Umbilical cord (tissue), 2 donors: ENCODE data around the gene CRHR2. TPM values are rescaled to one million over a fixed set of nuclear protein-coding genes. Genes with fewer than 3 reads are reported as not detected.
A peak's percentile ranks its signal among the peaks of the same experiment; 100 is the strongest.

Experiments
- DNase-seq: peaks from one replicate; pipeline ENCODE4 v3.0.0-alpha.2; 2015; ENCODE audit warnings: low spot score
- total RNA-seq: library from RNA; depleted of rRNA; stranded (reverse); fragments of >200 nt; gene quantifications from one replicate; pipeline ENCODE4 v1.2.3, GENCODE V29; 2014; ENCODE audit warnings: low replicate concordance; ENCODE audit not compliant: insufficient read depth

CRHR2 gene
- total RNA-seq, 1 donor from 2014 or later: 0.72 TPM

DNA sequence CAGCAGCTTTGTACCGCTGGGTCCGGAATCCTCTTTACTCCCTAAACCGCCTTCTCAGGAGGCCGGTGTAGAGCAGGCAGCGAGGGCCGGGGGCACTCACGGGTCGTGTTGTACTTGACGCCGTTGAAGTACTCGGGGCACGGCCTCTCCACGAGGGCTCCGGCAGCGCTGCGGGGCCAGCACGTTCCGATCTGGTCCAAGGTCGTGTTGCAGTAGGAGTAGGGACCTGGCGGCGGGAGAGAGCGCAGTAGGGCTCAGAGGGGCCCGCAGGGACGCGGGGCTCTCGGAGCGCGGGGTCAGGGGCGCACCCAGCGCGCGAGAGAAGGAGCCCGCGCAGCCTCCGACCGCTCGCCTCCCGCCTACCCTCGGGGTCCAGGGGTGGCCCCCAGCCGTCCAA, 443 bp downstream of the CRHR2 start:
- no peak for DNase-seq

- DNase-seq: no peak
Measured at GRCh38 chr7:30681331-30681797, 892 bp downstream of the CRHR2 start.

- DNase-seq: no peak
Measured at GRCh38 chr7:30679664-30680063, 2.6 kb downstream of the CRHR2 start.

GRCh38 chr7:30678805-30679204, 3.5 kb downstream of the CRHR2 start:
- no peak for DNase-seq

DNA sequence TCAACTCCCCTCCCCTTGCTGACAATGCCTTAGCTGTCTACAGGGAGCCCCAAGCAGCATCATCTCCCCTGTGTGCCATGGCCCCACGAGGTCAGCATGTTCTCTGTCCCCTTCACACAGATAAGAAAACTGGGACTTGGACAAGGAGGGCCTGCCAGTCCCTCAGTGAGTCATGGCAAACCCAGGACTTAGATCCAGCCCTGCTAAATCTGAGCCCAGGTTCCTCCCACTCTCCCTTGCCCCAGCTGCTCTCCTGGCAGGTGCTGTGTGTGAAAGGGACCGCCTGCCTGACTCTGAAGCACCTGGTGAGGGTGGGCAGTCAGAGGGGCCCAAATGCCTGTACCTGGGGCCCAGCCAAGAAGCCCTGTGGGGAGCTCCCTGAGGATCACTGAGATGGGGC, 7.4 kb downstream of the CRHR2 start:
- no peak for DNase-seq

DNA sequence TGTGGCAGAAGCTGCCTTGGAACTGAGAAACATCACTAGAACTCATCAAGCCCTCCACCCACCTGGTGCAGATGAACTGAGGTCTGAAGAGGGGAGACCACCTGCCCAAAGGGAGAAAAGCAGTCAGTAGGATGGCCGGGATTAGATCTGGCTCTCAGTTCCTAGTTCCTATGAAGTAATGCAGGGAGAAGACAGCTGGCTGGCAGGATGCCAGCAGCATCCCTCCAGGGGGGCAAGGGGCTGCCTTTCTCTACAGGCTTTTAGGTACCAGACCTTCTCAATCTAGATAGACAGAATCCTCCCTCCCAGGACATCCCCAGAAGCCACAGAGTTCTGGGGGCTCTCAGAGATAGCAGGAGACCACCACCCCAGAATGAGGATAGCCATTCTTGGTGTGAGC, 7.8 kb downstream of the CRHR2 start:
- no peak for DNase-seq

DNA sequence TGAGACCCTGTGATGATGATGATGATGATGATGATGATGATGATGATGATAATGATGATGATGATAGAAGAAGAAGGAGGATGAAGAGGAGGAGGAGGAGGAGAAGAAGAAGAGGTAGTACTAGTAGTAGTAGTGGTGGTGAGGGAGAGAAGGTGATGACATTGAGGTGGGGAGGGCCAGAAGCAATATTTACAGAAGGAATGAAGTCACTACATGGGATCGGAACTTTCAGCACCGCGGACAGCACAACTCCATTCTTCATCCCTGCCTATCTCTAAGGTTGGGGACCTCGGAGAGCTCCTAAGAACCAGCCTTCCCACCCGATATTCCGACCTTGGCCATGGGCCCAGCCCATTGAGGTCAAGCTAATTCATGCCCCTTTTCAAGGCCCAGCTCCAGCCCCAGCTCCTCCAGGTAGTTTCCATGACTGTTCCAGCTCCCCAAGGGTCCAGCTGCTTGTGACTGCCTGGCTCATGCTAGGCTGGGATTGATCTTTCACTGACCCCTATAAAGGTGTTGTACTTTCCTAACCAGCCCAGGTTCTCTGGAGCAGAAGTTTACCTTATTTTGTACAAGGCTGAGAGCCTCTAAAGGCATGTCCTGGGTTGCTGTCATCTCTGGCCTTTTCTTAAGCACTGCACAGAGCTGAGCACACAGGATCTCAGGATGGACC, 10.3 kb downstream of the CRHR2 start:
- DNase-seq: peak; percentile 63

GRCh38 chr7:30668102-30668501, 14.2 kb downstream of the CRHR2 start:
- DNase-seq: no peak

DNA sequence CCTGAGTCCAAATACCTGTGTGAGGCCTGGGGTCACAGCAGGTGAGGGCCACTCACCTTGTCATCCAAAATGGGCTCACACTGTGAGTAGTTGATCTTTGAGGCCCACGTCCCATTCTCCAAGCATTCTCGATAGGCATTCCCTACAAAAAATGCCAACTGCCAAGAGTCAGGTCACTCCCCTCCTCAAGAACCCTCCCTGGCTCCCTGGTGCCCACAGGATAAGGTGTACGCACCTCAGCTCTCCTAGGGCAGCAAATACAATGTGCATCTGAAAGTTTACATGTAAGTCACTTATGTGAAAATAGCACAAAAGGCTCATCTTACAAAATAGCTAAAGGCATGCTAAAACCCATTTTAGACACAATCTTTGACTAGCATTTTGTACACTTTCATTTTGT, 15.1 kb downstream of the CRHR2 start:
- DNase-seq: no peak

GRCh38 chr7:30665449-30665848, 16.8 kb downstream of the CRHR2 start:
- no peak for DNase-seq

DNA sequence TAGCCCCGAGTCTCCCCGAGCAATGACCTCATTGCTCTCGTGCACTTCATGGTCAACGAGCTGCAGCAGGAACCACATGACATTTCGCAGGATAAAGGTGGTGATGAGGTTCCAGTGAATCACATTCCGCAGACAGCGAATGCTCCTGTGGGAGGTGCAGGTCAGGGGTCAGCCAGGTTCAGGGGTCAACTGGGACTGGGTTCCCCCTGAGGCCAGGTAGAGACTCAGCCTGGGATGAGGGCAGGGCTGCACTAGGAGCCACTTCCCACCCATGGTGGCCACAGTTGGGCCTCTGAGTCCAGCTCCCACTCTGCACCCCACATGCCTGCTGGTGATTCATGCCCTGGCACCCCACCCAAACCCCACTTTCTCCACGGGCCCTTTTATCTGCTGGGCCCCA, 17.2 kb downstream of the CRHR2 start:
- no peak for DNase-seq

GRCh38 chr7:30664184-30664885, 17.9 kb downstream of the CRHR2 start:
- no peak for DNase-seq

DNA sequence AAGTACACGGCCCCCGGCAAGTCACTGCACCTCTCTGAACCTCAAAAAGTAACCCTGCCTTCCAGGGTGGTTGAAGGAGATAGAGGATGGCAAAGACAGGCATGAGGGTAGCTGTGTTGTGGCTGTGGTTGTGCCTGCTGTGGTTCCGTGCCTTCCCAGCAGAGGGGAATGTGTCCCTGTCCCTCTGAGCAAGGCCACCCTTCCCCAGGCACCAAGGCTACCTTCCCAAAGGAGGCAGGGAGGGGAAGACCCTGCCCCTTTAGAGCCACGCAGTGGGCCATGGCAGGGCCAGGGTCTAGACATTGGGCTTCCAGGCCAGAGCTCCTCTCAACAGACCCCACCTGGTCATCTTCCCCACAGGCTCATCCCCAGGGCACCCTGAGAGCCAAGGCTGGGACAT, 18.8 kb downstream of the CRHR2 start:
- no peak for DNase-seq

DNA sequence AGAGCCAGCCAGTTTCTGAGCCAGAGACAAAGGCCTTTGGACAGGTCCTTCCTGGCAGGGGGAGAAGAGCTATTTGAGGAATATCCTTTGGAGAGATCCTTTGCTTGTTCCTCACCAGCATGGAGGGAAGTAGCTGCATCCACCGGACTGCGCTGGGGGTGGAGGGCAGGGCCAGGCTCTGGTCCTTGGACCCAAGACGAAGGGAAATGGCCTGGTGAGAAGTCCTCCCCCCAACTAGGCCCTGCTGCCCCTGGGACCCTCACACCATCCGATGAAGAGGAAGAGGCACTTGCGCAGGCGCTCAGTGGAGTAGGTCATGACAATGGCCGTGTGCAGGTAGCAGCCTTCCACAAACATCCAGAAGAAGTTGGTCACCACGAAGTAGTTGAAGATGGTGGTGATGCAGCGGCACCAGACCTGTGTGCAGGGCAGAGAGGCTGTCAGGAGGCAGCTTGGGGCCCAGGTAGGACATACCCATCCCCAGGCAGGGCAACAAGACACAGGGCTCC, 19.8 kb downstream of the CRHR2 start:
- no peak for DNase-seq

DNA sequence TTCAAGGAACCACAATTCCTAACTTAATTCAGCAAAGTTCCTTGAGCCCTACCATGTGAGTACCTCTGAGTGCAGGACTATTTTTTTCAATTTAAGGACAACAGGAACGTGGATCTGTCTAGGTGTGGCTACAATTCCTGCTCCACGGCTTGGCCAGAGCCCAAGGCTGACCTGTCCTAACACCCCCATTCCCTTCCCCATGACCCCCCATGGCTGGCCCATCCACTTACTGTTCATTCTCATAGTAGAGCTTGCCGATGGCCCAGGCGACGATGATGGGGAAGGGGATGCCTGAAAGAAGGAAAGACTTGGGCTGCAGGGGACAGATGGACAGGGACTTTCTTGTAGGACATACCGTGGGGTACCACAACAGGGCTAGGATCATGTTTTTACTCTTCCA, 20.3 kb downstream of the CRHR2 start:
- no peak for DNase-seq

GRCh38 chr7:30660331-30661255, 21.7 kb downstream of the CRHR2 start:
- no peak for DNase-seq

DNA sequence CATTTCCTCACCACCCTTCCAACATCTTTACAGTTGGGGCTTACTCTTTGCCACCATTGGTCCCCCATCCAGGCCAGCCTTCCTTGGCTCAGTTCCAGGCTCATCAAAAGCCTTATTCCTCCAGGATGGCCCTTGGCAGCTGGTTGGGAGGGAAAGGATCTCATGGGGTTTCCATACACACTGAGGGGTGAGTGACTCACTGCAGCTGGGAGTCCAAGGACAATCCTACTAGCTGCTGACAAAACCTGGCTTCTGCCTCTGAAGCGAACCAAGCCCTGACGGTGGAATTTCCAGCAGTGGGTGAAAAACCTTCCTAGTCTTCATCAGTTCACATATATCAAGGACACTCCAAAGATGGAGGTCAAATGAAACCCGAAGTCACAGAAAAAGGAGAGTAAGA, 22.9 kb downstream of the CRHR2 start:
- no peak for DNase-seq

DNA sequence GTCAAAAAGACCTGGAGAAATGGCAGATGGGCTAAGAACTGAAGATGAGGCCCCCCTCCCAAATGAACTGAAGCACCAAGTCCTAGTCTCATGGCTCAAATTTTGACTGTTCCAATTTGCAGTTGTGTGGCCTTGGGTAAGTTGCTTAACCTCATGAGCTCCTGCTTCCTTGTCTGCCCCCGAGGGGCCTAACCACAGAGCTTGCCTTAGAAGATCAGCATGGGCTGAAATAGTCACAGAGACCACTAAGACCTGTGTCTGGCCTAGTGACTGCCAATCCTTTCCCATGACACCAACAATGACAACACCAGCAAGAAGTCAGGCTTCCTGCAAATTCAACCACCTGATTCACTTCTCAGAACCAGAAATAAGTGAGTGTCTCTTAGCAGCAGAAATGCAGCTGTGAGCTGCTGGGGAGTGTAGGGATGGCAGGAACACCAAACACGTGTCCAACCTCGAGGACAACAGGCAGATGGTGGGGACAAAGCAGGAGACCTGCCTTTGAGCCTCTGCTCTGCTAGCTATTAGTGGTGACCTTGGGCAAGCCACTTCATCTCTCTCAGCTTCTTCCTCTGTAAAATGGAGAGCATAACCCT, 23.7 kb downstream of the CRHR2 start:
- DNase-seq: no peak

DNA sequence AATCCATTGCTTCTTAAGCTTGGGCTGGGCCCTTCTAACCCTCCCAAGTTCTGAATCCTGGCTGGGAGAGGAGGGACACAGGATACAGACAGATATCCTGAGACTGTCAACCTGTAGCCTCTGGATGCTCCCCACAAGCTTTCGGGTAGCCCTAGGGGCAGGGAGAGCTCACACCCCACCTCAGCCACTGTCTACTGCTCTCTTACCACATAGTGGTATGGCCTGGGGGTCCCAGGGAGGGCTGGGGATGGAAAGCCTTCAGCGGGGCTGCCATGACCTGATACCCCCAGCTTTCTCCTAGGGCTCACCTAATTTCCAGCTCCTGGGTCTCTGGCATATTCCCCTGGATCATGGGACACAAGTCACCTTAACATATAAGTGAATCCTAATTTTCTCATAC, 25.1 kb downstream of the CRHR2 start:
- DNase-seq: no peak

DNA sequence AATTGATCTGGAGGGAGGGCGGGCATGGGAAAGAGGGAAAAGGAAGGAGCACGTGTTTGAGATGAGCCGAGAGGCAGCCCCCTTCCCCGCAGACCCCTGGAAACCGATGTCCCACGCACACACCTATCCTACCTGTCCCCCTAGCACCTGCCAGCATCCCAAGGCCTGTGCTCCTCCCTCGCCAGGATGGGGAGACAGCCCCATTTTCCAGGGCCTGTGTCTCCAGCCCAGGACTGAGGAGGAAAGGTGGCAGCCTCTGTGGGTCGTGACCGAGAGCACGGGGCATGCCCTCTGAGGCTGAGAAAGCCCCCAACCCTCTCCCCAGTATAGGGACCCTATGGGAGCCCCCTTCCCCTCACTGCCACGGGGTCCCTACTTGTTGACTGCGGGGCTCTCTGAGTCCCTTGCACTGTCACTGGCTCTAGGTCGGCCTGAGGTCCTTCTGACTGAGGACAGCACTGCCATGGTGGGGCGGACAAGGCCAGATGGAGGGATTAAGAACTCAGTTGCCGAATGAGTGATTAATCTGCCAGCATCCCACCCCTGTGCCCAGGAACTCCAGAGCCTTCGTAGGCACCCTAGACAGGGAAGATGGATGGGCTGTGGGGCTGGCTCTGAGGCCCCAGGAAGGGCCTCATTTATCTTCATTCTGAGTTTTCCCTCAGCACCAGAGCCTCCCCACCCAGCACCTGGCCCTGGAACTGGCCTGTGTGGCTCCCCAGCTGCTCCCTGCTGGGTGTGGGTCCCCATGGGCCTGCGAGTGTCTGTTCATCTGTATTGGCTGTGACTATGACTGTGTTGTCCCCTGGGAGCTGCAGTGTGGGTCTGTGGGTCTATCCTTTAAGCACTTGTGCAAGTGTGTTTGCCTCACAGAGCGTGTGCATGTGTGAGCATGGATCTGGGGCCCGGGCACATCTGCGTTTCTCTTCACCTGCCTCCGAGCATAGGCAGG, 26.0 kb downstream of the CRHR2 start:
- DNase-seq: no peak
